ENCODE measurements around the gene ACVR2B. TPM values are rescaled to one million over a fixed set of nuclear protein-coding genes. Genes with fewer than 3 reads are reported as not detected.

The ACVR2B gene
- total RNA-seq, 1 experiment from 2014 or later = 6.3 TPM

GRCh38 chr3:38480093-38480445, 26.4 kb downstream of the ACVR2B start:
- no peak for DNase-seq (ENCODE audit: extremely low read depth, low read depth)

- DNase-seq (ENCODE audit: extremely low read depth, low read depth) = no peak
Measured at GRCh38 chr3:38480930-38481329, 27.2 kb downstream of the ACVR2B start.

DNA sequence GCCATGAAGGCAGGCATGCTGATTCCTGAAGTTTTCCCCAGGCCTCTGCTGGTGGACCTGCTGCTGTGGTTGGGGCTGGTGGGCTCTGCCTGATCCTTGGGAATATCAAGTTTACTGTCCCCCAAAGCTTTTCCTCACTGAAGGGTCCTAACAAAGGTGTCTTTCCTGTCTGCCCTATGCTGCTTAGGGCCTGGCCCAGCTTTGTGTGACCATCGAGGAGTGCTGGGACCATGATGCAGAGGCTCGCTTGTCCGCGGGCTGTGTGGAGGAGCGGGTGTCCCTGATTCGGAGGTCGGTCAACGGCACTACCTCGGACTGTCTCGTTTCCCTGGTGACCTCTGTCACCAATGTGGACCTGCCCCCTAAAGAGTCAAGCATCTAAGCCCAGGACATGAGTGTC, 29.3 kb downstream of the ACVR2B start:
- DNase-seq (ENCODE audit: extremely low read depth, low read depth) = no peak

DNA sequence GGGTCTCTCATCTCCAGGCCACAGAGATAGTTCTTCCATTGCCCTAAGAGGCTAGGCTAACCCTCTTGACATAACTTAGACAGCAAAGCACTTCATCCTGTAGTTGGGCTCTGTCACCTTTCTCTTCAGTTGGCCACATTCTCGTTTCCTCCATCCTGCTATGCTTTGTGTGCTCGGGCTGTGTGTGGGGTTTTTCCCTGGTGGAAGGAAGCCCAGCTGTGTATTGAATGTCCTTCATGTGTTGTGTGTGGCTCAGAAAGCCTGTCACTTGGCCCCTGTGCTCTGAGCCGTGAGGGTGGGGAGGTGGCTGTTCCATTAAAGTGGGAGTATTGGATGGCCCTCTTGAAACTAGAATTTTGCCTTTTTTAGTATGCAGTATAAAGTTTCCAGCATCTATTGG, 33.6 kb downstream of the ACVR2B start:
- no peak for DNase-seq (ENCODE audit: extremely low read depth, low read depth)

DNA sequence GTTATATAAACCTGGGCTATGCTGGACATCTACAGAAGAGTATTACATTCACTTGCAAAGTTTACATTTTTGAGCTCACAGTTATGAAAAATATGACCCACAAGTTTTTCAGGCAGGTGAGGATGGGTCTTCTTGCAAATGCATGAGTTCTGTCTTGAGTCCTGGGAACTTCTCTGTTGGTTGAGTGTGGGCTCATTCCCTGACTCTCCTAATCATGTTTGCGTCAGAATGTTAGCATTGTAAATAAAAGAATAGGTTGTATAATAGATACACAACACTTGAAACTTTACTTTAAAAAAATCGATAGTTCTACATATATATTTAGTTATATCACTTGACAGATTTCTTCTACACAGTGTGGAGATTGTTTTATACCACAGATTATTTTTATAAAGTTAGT, 35.3 kb downstream of the ACVR2B start:
- no peak for DNase-seq (ENCODE audit: extremely low read depth, low read depth)

- DNase-seq (ENCODE audit: extremely low read depth, low read depth) = no peak
Measured at GRCh38 chr3:38489766-38490165, 36.1 kb downstream of the ACVR2B start.

GRCh38 chr3:38490281-38491030, 36.8 kb downstream of the ACVR2B start:
- DNase-seq (ENCODE audit: extremely low read depth, low read depth) = no peak

DNA sequence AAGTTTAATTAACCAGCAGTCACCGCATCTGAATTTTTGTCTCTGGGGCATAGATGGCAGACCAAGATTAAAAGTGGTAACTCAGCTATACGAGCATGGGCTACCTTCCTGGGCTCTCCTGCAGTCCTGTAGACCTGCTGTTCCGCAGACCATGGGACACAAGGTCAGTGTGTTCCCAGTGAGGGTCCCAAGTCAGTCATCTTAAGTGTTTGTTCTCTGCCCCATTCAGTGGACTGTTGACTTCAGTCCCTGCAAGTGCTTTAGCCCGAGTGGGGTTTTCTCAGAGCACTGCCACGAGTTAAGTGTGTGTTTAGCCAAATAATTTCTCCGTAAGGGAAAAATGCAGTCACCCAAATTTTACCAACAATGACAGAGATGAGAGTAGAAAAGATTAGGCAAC, 37.5 kb downstream of the ACVR2B start:
- DNase-seq (ENCODE audit: extremely low read depth, low read depth) = no peak

GRCh38 chr3:38493031-38493430, 39.3 kb downstream of the ACVR2B start:
- no peak for DNase-seq (ENCODE audit: extremely low read depth, low read depth)

DNA sequence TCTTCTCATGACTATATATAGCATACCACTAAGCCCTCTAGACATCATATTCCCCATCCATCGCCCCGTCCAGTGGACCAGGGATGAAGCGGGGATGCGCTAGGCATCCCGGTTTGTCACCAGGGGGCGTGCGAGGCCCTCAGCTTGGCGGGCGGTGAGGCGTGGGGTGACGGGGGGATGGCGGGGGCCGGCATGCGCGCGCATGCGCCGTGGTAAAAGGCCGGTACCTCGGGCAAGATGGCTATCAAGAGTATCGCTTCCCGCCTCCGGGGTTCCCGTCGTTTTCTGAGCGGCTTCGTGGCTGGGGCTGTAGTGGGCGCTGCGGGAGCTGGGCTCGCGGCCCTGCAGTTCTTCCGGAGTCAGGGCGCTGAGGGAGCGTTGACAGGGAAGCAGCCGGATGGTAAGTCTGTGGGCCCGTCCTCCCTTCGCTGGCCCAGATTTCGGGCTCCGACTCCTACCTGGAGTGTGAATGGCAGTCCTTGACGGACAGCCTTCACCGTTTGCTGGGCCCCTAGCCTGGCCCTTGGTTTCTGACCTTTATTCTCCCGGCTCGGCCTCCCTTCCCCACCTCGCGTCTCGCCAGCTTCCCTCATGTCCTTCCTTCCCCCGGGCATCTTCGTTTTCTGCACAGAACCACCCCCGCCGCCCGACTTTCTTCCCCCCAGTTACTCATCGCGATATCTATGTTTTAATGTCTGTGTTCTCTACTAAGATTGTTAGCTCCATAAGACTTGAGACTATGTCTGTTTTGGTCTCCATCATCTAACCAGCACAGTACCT, 42.6 kb downstream of the ACVR2B start, which contains the start of gene EXOG:
EXOG (plus strand) TSS at position 210 of the 780 bp plus-strand sequence; CDS start at position 238, 28 bp downstream.
- peak; percentile 86 for DNase-seq (ENCODE audit: extremely low read depth, low read depth)

- no peak for DNase-seq (ENCODE audit: extremely low read depth, low read depth)
Measured at GRCh38 chr3:38497031-38497430, 43.3 kb downstream of the ACVR2B start.

GRCh38 chr3:38500688-38501417, 47.2 kb downstream of the ACVR2B start:
- DNase-seq (ENCODE audit: extremely low read depth, low read depth) = no peak

GRCh38 chr3:38507120-38507519, 53.4 kb downstream of the ACVR2B start:
- no peak for DNase-seq (ENCODE audit: extremely low read depth, low read depth)

DNA sequence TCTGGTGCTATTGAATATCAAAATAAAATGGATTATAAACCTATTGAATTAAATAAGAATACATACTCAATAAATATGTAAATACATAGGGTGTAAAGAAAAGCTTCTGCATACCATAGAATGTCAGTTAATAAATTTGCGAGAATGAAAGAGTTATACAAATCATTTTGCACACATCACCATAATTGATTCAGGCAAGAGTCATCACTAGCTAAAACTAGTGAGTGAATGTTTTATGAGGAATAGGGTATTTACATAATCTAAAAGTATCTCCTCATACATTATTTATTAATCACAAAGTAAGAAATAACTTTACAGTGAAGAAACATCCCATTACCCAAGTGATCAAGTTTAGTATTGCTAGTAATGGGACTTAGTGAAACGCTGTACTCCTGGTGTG, 56.0 kb downstream of the ACVR2B start:
- no peak for DNase-seq (ENCODE audit: extremely low read depth, low read depth)

DNA sequence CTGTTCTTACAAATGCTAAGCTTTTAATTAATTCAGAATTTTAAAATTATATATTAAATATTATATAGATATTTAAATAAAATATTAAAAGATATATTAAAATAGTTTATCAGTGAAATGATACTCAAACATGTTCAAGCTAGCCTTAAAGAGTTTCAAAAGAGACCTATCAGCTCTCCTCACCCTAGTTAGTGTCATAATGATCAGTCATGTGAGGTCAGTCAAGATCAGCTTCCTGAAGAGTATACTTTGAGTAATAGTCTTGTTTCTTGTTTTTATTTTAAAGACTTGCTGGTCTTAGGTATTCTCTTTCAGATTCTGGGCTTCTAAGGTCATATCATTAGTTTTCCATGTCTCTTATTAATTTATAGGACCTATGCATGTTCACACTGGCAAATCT, 56.9 kb downstream of the ACVR2B start:
- no peak for DNase-seq (ENCODE audit: extremely low read depth, low read depth)

- DNase-seq (ENCODE audit: extremely low read depth, low read depth) = no peak
Measured at GRCh38 chr3:38511546-38511945, 57.9 kb downstream of the ACVR2B start.

GRCh38 chr3:38515367-38515766, 61.7 kb downstream of the ACVR2B start:
- no peak for DNase-seq (ENCODE audit: extremely low read depth, low read depth)

DNA sequence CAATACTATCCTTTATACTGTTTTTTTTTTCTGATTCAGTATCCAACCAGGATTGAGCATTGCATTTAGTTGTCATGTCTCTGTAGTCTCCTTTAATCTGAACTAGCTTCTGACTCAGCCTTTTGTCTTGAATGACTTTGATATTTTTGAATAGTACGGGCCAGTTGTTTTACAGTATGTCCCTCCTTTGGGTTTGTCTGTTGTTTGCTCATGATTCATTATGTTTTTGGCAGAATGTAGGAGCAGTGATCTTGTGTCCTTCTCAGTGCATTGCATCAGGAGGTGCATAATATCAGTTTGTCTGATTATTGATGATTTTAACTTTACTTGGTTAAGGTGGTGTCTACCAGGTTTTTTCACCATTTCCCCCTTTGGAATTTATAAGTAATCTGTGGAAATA, 63.0 kb downstream of the ACVR2B start:
- DNase-seq (ENCODE audit: extremely low read depth, low read depth) = no peak

- DNase-seq (ENCODE audit: extremely low read depth, low read depth) = no peak
Measured at GRCh38 chr3:38519000-38519399, 65.3 kb downstream of the ACVR2B start.

DNA sequence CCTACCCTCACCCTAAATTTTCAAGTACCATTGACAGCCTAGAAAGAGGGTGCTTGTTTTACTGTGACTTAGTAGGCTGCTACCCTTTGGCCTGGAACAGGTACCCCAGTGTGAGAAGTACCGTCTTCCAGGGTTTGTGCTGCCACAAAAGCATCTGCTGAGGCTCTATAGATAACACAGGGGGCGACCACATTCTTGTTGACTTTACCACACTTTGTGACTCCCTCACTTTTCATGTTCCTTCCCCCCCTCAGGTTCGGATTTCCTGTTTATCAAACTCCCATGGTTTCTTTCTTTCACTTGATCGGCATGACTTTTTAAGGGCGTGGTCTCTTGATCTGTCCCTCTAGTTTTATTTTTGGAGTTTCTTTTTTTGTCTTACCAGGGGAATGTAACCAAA, 66.0 kb downstream of the ACVR2B start:
- no peak for DNase-seq (ENCODE audit: extremely low read depth, low read depth)

DNA sequence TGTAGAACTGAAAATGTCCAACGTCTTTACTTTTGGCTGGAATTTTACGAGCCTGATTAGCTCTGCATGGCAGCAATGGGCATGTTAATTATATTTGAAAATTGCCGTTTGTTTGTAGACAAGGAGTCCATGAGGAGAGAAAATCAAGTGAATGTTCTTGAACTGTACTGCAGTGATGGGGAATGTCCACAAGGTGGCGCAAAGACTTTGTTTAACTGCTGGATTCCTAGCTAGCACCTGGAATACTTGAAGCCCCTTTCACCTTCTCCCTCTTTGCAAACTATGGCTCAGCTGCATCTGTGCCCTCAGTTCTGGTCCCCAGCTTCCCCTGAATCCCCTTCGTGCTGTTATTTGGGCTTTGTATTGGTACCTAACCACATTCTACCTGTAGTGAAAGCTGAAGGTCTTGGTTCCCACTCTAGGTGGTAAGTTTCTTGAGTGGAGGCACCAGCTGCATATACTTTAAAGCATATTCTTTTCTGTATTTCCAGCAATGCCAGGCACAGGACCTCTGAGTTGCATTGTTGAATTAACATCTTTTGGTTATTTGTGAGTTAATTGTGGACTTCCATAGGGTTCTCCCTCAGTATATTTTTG, 67.8 kb downstream of the ACVR2B start:
- peak; percentile 54 for DNase-seq (ENCODE audit: extremely low read depth, low read depth)
